Esophagus (tissue), 2 donors: ENCODE measurements around the gene TAS2R20. TPM values are rescaled to one million over a fixed set of nuclear protein-coding genes. Genes with fewer than 3 reads are reported as not detected.

Experiments
- H3K27ac ChIP-seq, 2 donors: one replicate each; pipeline ENCODE4 v1.5.1; 2013; ENCODE audit warnings: low read depth in 2 of 2, mild to moderate bottlenecking in 2 of 2, inconsistent platforms in 1 of 2, low read length in 1 of 2, moderate library complexity in 1 of 2
- H3K27me3 ChIP-seq, 2 donors: one replicate each; pipeline ENCODE4 v1.6.1; 2013; ENCODE audit warnings: low read length in 2 of 2, control low read depth in 1 of 2, mild to moderate bottlenecking in 1 of 2; ENCODE audit not compliant: insufficient read depth in 2 of 2, control insufficient read depth in 1 of 2
- H3K36me3 ChIP-seq, 2 donors: one replicate each; pipeline ENCODE4 v1.6.1; 2013; ENCODE audit warnings: low read length in 1 of 2; ENCODE audit not compliant: control insufficient read depth in 2 of 2, insufficient read depth in 2 of 2
- H3K4me1 ChIP-seq, 2 donors: one replicate each; pipeline ENCODE4 v1.6.1; 2013; ENCODE audit warnings: low read length in 1 of 2; ENCODE audit not compliant: control insufficient read depth in 2 of 2, insufficient read depth in 2 of 2
- H3K4me3 ChIP-seq, 2 donors: one replicate each; pipeline ENCODE4 v1.5.1; 2013; ENCODE audit warnings: low read length in 2 of 2, mild to moderate bottlenecking in 2 of 2, low read depth in 1 of 2, moderate library complexity in 1 of 2
- H3K9me3 ChIP-seq, 2 donors: one replicate each; pipeline ENCODE4 v1.6.1; 2013; ENCODE audit warnings: mild to moderate bottlenecking in 2 of 2, low read depth in 1 of 2, low read length in 1 of 2, moderate library complexity in 1 of 2; ENCODE audit not compliant: control insufficient read depth in 2 of 2, insufficient read depth in 1 of 2
- WGBS, 2 donors: extraction: QIAGEN DNeasy Blood & Tissue Kit; methylation state at CpG; one replicate each; pipeline ENCODE4 v1.1.7; 2013; 5-methylcytosine and 5-hydroxymethylcytosine counted together
- polyA plus RNA-seq, 2 donors: library from polyadenylated mRNA; stranded (reverse); fragments of 200-250 nt; gene quantifications; one replicate each; pipeline ENCODE4 v1.2.3, GENCODE V29; 2013
- donor health status: healthy with polysubstance abuse.
- donor health status: Bipolar disorder and iron deficiency.

TAS2R20 gene
- polyA plus RNA-seq, 2 donors: 0.07 to 0.08 TPM

- 85 to 92% methylated on average over 4 of the region's 4 CpGs for WGBS, 2 donors
- no peak overlapping the region for H3K27ac ChIP-seq
Measured at GRCh38 chr12:11015775-11016430, 17.8 kb upstream of the TAS2R20 start.

GRCh38 chr12:11014234-11014633, 16.1 kb upstream of the TAS2R20 start:
- no peaks in the 10 kb centered on the region for H3K9me3 ChIP-seq
- H3K36me3 ChIP-seq: no peaks in the 10 kb centered on the region
- H3K4me1 ChIP-seq: no peaks in the 10 kb centered on the region
- no peaks in the 10 kb centered on the region for H3K27me3 ChIP-seq
- H3K27ac ChIP-seq: no peak overlapping the region
- H3K4me3 ChIP-seq: no peak overlapping the region

More at GRCh38 chr12:11015775-11016430, 17.8 kb upstream of the TAS2R20 start:
- Histone ChIP-seq H3K36me3 (no peaks in the 10 kb centered on the region), H3K9me3 (no peaks in the 10 kb centered on the region), H3K27me3 (no peaks in the 10 kb centered on the region), H3K4me1 (no peaks in the 10 kb centered on the region), H3K4me3 (no peak overlapping the region)

GRCh38 chr12:11007608-11008007, 9.5 kb upstream of the TAS2R20 start:
- Histone ChIP-seq H3K9me3 (no peaks in the 10 kb centered on the region), H3K27ac (no peak overlapping the region), H3K36me3 (no peaks in the 10 kb centered on the region), H3K4me3 (no peak overlapping the region), H3K4me1 (no peaks in the 10 kb centered on the region), H3K27me3 (no peaks in the 10 kb centered on the region)
- 96 to 97% methylated on average over 1 of the region's 1 CpG for WGBS, 2 donors

- WGBS, 2 donors: 92 to 99% methylated on average over 3 of the region's 3 CpGs
Measured at GRCh38 chr12:10994307-10994706, 3.8 kb downstream of the TAS2R20 start.

GRCh38 chr12:10989107-10989506, 9.0 kb downstream of the TAS2R20 start:
- Histone ChIP-seq H3K9me3 (no peaks in the 10 kb centered on the region), H3K27me3 (no peaks in the 10 kb centered on the region), H3K4me1 (no peaks in the 10 kb centered on the region), H3K36me3 (peaks cover 0 to 2% of the 10 kb centered on the region in 2 donors), H3K27ac (no peak overlapping the region), H3K4me3 (no peak overlapping the region)
- 95 to 97% methylated on average over 2 of the region's 2 CpGs for WGBS, 2 donors

More at GRCh38 chr12:10994307-10994706, 3.8 kb downstream of the TAS2R20 start:
- Histone ChIP-seq H3K4me3 (no peak overlapping the region), H3K27me3 (no peaks in the 10 kb centered on the region), H3K9me3 (no peaks in the 10 kb centered on the region), H3K36me3 (peaks cover 0 to 3% of the 10 kb centered on the region in 2 donors), H3K4me1 (no peaks in the 10 kb centered on the region), H3K27ac (no peak overlapping the region)

- Histone ChIP-seq H3K4me3 (no peak within 1 kb of the TSS), H3K36me3 (no peaks in the 10 kb centered on the region)
- WGBS, 2 donors: 46 to 52% methylated on average over 2 of the region's 2 CpGs
Measured at GRCh38 chr12:10986812-10987211, 11.3 kb downstream of the TAS2R20 start, which contains the start of gene TAS2R50. Gene TAS2R50, minus strand, starts transcription at chr12:10986912. Its CDS starts 52 bp downstream, at chr12:10986860.

GRCh38 chr12:10982244-10982643, 15.9 kb downstream of the TAS2R20 start:
- Histone ChIP-seq H3K27ac (no peak overlapping the region), H3K27me3 (no peaks in the 10 kb centered on the region), H3K9me3 (no peaks in the 10 kb centered on the region), H3K36me3 (no peaks in the 10 kb centered on the region), H3K4me1 (no peaks in the 10 kb centered on the region), H3K4me3 (no peak overlapping the region)
- 81 to 86% methylated on average over 5 of the region's 5 CpGs for WGBS, 2 donors

More at GRCh38 chr12:10986812-10987211, 11.3 kb downstream of the TAS2R20 start, which contains the start of gene TAS2R50:
- no peak within 1 kb of the TSS for H3K27ac ChIP-seq
- no peaks in the 10 kb centered on the region for H3K4me1 ChIP-seq
- no peaks in the 10 kb centered on the region for H3K9me3 ChIP-seq
- H3K27me3 ChIP-seq: no peaks in the 10 kb centered on the region

GRCh38 chr12:10974965-10975364, 23.1 kb downstream of the TAS2R20 start:
- no peaks in the 10 kb centered on the region for H3K4me1 ChIP-seq
- 89 to 95% methylated on average over 3 of the region's 3 CpGs for WGBS, 2 donors
- no peaks in the 10 kb centered on the region for H3K36me3 ChIP-seq
- H3K9me3 ChIP-seq: no peaks in the 10 kb centered on the region
- H3K27me3 ChIP-seq: no peaks in the 10 kb centered on the region
- H3K27ac ChIP-seq: no peak overlapping the region
- H3K4me3 ChIP-seq: no peak overlapping the region

GRCh38 chr12:10968765-10969456, 29.2 kb downstream of the TAS2R20 start:
- Histone ChIP-seq H3K27me3 (no peaks in the 10 kb centered on the region), H3K9me3 (no peaks in the 10 kb centered on the region), H3K4me1 (peaks cover 2 to 3% of the 10 kb centered on the region in 2 donors), H3K36me3 (no peaks in the 10 kb centered on the region), H3K4me3 (no peak overlapping the region), H3K27ac (no peak overlapping the region)
- WGBS, 2 donors: 55 to 62% methylated on average over 15 of the region's 15 CpGs
